Measurements from ENCODE around the gene STYXL2.

STYXL2 gene

DNA sequence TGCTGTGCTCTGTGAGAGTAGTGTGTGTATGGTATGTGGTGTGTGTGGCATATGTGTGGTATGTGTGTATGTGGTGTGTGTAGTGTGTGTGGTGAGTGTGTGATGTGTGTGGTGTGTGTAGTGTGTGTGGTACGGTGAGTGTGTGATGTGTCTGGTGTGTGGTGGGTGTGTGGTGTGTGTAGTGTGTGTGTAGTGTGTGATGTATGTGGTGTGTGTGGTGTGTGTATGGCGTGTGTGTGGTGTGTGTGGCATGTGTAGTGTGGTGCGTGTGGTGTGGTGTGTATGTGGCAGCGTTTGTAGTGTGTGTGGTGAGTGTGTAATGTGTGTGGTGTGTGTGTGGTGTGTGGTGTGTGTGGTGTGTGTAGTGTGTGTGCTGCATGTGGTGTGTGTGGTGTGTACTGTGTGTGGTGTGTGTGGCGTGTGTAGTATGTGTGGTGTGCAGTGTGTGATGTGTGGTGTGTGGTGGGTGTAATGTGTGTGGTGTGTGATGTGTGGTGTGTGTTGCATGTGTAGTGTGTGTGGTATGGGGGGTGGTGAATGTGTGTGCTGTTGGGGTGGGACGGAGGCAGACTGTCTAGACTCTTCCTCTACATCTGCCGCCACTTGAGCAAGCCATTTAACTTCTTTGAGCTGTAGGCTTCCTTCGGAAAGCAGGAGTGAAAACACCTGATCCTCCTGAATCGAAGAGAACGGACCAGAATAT, 37.2 kb upstream of the STYXL2 start:
- no peak for TF ChIP-seq POLR2AphosphoS5 (IDR thresholded peaks at IDR 0.05; ENCODE audit: low read depth, low read length)
- TF ChIP-seq FOXP2 (optimal IDR thresholded peaks at IDR 0.05; ENCODE audit: borderline replicate concordance, extremely low read depth, extremely low read length, insufficient read depth), result no peak
- no peak for TF ChIP-seq TAF1 (IDR thresholded peaks at IDR 0.05; ENCODE audit: borderline replicate concordance, insufficient read depth, low read length)
- TF ChIP-seq, protein P1, sequence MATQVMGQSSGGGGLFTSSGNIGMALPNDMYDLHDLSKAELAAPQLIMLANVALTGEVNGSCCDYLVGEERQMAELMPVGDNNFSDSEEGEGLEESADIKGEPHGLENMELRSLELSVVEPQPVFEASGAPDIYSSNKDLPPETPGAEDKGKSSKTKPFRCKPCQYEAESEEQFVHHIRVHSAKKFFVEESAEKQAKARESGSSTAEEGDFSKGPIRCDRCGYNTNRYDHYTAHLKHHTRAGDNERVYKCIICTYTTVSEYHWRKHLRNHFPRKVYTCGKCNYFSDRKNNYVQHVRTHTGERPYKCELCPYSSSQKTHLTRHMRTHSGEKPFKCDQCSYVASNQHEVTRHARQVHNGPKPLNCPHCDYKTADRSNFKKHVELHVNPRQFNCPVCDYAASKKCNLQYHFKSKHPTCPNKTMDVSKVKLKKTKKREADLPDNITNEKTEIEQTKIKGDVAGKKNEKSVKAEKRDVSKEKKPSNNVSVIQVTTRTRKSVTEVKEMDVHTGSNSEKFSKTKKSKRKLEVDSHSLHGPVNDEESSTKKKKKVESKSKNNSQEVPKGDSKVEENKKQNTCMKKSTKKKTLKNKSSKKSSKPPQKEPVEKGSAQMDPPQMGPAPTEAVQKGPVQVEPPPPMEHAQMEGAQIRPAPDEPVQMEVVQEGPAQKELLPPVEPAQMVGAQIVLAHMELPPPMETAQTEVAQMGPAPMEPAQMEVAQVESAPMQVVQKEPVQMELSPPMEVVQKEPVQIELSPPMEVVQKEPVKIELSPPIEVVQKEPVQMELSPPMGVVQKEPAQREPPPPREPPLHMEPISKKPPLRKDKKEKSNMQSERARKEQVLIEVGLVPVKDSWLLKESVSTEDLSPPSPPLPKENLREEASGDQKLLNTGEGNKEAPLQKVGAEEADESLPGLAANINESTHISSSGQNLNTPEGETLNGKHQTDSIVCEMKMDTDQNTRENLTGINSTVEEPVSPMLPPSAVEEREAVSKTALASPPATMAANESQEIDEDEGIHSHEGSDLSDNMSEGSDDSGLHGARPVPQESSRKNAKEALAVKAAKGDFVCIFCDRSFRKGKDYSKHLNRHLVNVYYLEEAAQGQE (IDR thresholded peaks at IDR 0.05; ENCODE audit: insufficient read depth in 1 of 2, low read depth in 2 of 2, low read length in 2 of 2), result no peak

DNA sequence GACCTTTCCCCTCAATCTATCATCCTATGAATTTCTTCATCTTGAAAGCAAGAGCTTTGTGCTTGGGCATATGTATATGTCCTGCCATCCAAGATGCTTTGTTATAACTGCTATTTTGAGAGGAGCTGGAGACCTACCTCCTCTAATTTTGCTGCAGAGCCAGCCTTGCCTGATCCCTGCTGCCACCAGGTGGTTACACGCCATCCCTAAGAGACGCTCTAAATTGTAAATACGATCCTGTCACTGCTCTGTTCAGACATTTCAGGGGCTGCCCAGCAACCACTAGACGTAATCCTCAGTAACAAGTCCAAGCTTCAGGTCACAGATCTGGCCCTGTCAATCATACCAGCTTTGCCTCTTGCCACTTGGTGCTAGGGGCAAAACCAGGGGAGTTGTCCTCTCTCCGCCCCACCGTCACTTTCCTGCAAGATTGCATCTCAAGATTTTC, 36.6 kb upstream of the STYXL2 start:
- TF ChIP-seq, protein P1 (IDR thresholded peaks at IDR 0.05; ENCODE audit: insufficient read depth in 1 of 2, low read depth in 2 of 2, low read length in 2 of 2), result no peak
- no peak for TF ChIP-seq POLR2AphosphoS5 (IDR thresholded peaks at IDR 0.05; ENCODE audit: low read depth, low read length)
- TF ChIP-seq SIN3A (IDR thresholded peaks at IDR 0.05; ENCODE audit: borderline replicate concordance, insufficient read depth, low read length), result no peak
- no peak for TF ChIP-seq FOXP2 (optimal IDR thresholded peaks at IDR 0.05; ENCODE audit: borderline replicate concordance, extremely low read depth, extremely low read length, insufficient read depth)
- no peak for TF ChIP-seq TAF1 (IDR thresholded peaks at IDR 0.05; ENCODE audit: borderline replicate concordance, insufficient read depth, low read length)

DNA sequence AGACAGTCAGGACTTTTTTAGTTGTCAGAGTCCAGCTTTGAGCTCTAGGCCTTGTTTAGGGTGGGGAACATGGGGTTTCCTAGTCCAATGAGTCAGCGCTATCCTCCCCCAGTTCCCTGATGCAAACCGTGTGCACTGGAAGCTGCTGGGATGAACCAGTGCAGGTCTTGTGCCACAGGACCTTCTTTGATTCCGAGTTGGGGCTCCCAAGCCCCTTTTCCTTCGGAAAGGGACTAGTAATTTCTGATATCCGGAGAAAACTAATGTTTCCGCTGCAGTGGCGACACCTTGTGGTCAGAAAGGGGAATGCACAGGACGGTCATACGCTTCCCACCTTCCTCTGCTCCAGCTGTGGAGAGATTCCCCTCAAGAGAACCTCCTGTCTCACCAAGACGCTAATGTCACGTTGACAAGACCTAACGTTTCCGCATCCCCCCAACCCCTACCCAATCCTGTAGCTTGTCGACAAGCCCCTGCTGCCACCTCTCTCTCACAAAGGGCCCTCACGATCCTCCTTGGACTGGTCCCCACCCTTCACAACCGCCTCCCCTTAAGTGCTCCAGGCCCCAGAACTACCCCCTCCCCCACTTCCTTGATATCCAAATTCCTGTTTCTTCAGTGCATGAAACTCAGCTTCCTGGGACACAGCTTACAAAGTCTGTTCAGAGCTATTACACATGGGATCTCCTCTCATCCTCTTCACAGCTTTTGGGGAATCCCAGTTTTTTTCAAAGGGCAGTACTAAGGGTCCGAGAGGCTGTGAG, 34.6 kb upstream of the STYXL2 start:
- TF ChIP-seq TAF1 (IDR thresholded peaks at IDR 0.05; ENCODE audit: borderline replicate concordance, insufficient read depth, low read length), result no peak
- no peak for TF ChIP-seq SIN3A (IDR thresholded peaks at IDR 0.05; ENCODE audit: borderline replicate concordance, insufficient read depth, low read length)
- no peak for TF ChIP-seq FOXP2 (optimal IDR thresholded peaks at IDR 0.05; ENCODE audit: borderline replicate concordance, extremely low read depth, extremely low read length, insufficient read depth)
- no peak for TF ChIP-seq POLR2AphosphoS5 (IDR thresholded peaks at IDR 0.05; ENCODE audit: low read depth, low read length)
- TF ChIP-seq, protein P1 (IDR thresholded peaks at IDR 0.05; ENCODE audit: insufficient read depth in 1 of 2, low read depth in 2 of 2, low read length in 2 of 2), result no peak

DNA sequence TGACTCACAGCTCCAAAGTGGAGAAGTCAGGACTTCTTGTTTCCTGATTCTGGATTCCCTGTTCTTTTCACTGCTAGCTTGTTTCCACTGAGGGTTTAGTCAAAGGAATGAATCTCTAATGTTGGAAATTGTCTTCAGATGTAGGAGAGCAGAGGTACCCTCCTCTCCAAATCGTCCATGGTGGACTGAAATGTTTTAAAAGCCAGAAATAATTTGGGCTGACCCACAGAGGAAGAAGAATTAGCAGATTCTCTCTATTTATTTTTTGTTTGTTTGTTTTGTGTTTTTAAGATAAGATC, 34.1 kb upstream of the STYXL2 start:
- TF ChIP-seq FOXP2 (optimal IDR thresholded peaks at IDR 0.05; ENCODE audit: borderline replicate concordance, extremely low read depth, extremely low read length, insufficient read depth) (no peak), SIN3A (IDR thresholded peaks at IDR 0.05; ENCODE audit: borderline replicate concordance, insufficient read depth, low read length) (no peak)
- TF ChIP-seq, protein P1 (IDR thresholded peaks at IDR 0.05; ENCODE audit: insufficient read depth in 1 of 2, low read depth in 2 of 2, low read length in 2 of 2), result no peak
